GM21390 (cell line): ENCODE data around the gene CD302.
"Not testable (repeated sequence)": the region's sequence is repeated elsewhere in the genome, so short reads cannot be mapped to it uniquely, and the experiment has no call there.

Experiments
- ATAC-seq: cut with Tn5 transposase; IDR thresholded peaks from one replicate; pipeline ENCODE4 v1.9.1; 2021; ENCODE audit not compliant: unreplicated experiment

The CD302 gene

GRCh38 chr2:159795841-159796690, 1.9 kb downstream of the CD302 start:
- no peak for ATAC-seq

- ATAC-seq = no peak
Observed at GRCh38 chr2:159793326-159793725, 4.7 kb downstream of the CD302 start.

- no peak for ATAC-seq
Observed at GRCh38 chr2:159792599-159792998, 5.4 kb downstream of the CD302 start.

- no peak for ATAC-seq
Observed at GRCh38 chr2:159792036-159792435, 6.0 kb downstream of the CD302 start.

- no peak for ATAC-seq
Observed at GRCh38 chr2:159790323-159790722, 7.7 kb downstream of the CD302 start.

- no peak for ATAC-seq
Observed at GRCh38 chr2:159788253-159788652, 9.8 kb downstream of the CD302 start.

GRCh38 chr2:159787647-159788046, 10.4 kb downstream of the CD302 start:
- ATAC-seq = not testable (repeated sequence)

GRCh38 chr2:159786938-159787337, 11.1 kb downstream of the CD302 start:
- no peak for ATAC-seq

GRCh38 chr2:159785195-159785594, 12.8 kb downstream of the CD302 start:
- ATAC-seq = no peak

GRCh38 chr2:159784744-159785143, 13.3 kb downstream of the CD302 start:
- not testable (repeated sequence) for ATAC-seq

- ATAC-seq = no peak
Observed at GRCh38 chr2:159783556-159783955, 14.5 kb downstream of the CD302 start.

GRCh38 chr2:159776321-159776720, 21.7 kb downstream of the CD302 start:
- no peak for ATAC-seq

- no peak for ATAC-seq
Observed at GRCh38 chr2:159775021-159775420, 23.0 kb downstream of the CD302 start.

- ATAC-seq = no peak
Observed at GRCh38 chr2:159774370-159774990, 23.5 kb downstream of the CD302 start.

- ATAC-seq = no peak
Observed at GRCh38 chr2:159773886-159774285, 24.1 kb downstream of the CD302 start.

- no peak for ATAC-seq
Observed at GRCh38 chr2:159773426-159773825, 24.6 kb downstream of the CD302 start.

GRCh38 chr2:159769147-159769546, 28.9 kb downstream of the CD302 start:
- no peak for ATAC-seq

GRCh38 chr2:159762075-159762474, 35.9 kb downstream of the CD302 start:
- ATAC-seq = no peak

GRCh38 chr2:159760326-159760725, 37.7 kb downstream of the CD302 start:
- no peak for ATAC-seq

- ATAC-seq = no peak
Observed at GRCh38 chr2:159759577-159759976, 38.4 kb downstream of the CD302 start.

GRCh38 chr2:159758686-159759085, 39.3 kb downstream of the CD302 start:
- no peak for ATAC-seq

GRCh38 chr2:159758239-159758638, 39.8 kb downstream of the CD302 start:
- ATAC-seq = no peak
